CD4-positive, alpha-beta T cell treated with Interleukin-4 for 4 hours (primary cell): ENCODE data around the gene LIMS2.

Experiments
- DNase-seq: peaks from one replicate; pipeline ENCODE4 v3.0.0-alpha.2; 2020

Gene LIMS2, protein sequence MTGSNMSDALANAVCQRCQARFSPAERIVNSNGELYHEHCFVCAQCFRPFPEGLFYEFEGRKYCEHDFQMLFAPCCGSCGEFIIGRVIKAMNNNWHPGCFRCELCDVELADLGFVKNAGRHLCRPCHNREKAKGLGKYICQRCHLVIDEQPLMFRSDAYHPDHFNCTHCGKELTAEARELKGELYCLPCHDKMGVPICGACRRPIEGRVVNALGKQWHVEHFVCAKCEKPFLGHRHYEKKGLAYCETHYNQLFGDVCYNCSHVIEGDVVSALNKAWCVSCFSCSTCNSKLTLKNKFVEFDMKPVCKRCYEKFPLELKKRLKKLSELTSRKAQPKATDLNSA

DNA sequence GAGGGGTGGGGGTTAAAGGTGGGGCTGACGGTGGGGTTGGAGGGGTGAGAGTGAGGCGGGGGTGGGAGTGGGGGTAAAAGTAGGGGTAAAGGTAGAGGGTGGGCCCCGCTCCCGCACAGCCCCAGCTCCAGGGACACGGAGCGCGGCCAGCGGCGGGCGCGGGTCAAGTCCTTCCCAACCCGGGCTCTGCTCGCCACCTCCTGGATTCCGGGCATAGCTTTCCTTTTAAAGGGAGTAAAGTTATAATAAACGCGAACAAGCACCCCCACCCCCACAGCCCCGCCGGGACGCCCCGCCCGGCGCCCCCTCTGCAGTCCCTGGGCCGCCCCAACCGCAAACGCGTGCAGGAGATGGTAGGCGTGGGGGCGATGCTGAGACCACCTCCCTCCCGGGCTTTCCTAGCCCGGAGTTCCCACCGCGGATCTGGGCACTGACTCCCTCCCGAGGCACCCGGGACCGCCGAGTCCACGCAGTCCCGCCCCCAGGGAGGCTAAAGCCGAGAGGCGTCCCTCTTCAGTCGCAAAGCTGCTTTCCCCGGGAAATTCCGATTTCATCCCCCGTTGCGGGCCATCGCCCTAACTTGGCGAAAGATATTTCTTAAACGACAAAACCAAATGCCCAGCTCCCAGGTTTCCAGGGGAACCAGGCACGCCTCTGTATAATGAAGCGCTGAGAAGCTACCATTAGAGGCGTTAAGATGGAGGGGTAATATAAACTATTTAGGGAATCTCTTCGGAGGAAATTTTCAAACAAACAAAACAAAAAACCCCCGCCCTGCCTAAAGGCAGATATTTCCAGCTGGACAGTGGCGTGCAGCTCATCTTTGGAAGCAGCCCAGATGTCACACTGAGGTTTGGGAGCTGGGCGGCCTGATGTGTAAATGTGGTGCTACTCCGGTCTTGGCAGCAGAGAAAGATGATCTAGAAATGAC lies at the start of gene LIMS2:
LIMS2 (minus strand) TSS at position 200 of the 931 bp plus-strand sequence. CDS start 506 bp downstream, outside the sequence.
- no peak for DNase-seq

DNA sequence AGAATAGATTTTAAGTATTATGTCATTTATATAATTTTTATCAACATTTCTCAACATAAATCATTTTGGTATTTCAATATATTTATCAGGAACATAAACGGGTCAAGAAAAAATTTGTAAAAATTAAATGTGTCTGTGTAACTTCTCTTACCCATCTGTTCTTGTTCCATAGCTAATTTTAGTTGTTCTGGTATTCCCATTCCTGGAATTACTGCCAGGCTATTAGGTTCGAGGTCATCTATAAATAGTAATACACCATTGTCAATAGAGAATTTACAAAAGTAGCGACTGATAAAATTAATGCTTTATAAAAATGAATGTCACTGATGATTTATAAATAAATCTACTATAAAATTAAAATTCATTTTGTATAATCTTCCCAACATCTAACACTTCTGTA lies 47.5 kb upstream of the LIMS2 start:
- no peak for DNase-seq

DNA sequence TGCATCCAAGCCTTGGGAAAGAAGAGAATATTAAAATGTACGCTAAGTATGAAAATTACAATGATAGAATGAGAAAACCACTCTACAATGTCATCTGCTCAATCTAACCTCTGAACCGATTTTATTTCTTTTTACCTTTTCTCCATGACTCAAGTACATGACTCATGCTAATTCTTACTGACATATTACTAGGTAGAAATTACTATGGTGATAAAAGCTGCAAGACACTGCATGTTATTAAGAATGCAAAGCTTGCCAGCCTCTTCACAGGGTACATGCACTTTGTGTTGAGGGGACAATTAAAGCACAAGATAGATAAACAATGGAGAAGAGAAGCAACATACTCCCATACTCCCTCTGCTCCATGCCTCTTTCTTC lies 46.6 kb upstream of the LIMS2 start:
- no peak for DNase-seq

DNA sequence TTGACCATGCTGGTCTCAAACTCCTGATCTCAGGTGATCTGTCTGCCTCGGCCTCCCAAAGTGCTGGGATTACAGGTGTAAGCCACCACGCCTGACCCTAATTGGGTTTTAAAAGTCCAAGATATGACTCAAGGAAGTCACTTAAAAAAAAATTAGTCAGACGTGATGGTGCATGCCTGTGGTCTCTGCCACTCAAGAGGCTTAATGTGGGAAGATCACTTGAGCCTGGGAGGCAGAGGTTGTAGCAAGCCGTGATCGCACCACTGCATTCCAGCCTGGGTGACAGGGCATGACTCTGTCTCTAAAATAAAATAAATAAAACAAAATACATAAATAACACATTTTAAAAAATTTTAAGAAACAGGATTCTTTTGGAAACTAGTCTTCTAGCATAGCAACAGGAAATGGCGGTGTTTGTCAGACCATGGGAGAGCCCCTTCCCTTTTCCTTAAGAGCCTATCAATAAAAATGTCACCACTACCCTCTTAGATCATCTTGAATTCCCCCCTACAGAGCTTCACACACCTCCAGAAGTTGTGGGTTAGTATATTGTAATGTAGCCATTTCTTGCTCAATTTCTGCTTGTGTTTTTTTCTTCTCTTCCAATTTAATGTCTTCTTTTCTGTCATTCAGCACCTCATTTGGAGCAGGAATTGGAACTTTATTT lies 46.1 kb upstream of the LIMS2 start:
- DNase-seq: no peak

DNA sequence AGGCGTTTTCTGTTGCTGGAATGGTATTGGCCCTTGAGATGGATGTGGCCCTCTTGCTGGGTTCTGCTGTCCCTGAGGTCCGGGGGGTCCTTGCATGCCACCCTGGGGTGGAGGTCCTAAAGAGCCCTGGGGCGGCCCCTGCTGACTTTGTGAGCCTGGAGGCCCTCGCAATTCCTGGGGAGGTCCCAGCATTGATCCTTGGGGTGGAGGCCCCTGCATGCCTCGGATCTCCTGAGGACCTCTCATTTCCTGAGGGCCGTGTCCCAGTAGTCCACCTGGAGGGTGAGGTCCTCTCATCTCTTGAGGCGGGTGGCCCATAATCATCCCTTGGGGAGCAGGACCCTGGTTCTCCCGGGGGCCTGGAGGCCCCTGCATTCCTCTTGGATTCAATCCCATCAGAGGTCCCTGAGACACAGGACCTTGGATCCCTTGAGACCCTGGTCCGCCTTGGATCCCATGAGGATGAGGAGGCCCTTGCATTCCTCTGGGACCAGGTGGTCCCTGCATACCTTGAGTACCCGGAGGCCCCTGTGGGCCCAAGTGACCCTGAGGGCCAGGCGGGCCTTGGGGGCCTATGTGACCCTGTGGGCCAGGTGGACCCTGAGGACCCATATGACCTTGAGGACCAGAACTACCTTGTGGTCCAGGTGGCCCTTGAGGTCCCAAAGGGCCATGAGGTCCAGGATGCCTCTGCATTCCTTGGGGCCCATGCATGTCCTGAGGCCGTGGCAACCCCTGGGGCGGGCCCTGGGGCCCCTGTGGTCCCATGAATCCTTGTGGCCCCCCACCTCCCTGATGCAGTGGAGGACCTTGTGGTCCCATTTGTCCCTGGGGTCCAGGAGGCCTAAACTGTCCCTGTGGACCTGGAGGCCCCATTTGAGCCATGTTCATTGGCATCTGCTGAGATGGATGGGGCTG lies 44.2 kb upstream of the LIMS2 start:
- no peak for DNase-seq

DNA sequence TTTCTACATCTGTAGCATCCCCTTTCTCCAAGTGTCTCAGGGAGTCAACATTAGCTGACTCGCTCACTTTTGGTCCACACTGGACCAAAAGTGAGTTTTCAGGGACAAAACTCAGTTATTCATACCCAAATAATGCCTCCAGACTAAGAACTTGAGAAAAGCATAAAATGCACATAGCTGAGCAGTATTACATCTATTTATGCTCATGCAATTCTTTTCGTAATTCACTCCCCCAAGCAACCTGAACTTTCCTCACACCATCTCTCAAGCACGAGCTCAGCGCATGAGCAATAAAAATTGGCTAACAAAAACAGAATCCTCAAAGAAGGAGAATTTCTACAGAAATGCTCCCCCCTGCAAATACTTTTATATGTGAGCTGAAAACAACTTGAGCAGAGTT lies 42.9 kb upstream of the LIMS2 start:
- DNase-seq: no peak

DNA sequence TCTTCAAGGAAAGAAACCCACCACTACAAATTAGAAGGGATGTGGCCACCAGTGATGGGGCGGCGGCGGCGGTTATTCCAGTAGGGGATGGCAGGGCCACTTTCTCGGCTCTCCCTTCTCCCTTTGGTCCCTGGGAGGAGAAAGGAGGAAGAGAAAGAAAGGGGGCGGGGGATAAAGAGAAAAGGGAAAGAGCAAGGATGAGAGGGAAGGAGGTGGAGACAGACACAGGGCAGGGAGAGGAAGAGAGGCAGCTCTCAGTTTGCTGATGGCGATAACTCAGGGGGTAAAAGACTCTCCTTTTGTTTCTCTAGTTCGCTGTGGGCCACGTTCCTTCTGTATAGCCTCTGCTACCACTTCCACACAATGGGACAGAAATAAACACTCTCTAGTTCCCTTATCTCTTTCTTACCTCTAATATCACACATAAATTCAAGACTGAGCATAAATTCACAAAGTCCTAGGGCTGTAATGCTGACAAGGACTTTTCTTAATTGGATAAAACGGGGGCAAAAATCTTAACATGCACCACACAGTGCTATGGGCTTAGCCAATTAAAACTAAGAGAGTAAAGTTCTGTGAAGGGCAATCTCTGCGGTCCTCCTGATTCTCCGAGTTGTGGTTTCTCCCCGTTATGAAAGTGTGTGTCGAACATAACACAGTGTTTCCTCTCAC lies 40.6 kb upstream of the LIMS2 start:
- no peak for DNase-seq

DNA sequence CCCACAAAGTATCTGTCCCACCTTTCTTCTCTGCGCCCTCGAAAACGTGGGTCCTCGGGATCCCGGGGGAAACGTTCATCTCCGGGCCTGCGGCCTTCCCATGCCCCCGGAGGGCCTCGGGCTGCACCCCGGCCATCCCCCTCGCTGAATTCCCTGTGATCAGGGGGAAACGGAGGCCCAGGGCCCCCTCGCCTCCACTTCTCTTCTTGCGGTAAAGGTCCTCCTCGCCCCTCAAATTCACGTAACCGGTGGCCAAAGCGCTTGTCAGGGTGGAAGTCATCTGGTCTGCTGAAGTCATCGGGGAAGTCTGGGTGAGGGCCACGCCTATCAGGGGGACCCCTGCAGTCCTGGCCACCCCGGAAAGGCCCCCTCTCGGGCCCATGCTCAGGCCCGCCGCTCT lies 38.2 kb upstream of the LIMS2 start:
- no peak for DNase-seq

DNA sequence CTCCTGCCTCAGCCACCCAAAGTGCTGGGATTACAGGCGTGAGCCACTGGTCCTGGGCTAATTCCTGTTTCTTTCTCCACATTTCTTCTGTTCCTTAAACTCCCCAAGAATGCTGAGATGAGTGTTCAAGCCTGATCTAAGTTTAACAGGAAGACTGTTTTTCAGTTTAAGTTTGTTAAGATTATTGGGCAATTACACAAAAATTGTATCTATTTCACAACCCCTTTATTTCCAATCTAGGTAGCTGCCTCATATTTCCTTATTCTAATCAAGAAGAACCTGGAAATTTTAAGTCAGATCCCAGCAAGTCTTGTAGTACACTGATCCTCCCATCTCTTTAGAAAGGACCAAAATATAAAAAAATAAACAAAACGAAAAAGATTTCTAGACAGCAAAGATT lies 37.7 kb upstream of the LIMS2 start:
- no peak for DNase-seq

DNA sequence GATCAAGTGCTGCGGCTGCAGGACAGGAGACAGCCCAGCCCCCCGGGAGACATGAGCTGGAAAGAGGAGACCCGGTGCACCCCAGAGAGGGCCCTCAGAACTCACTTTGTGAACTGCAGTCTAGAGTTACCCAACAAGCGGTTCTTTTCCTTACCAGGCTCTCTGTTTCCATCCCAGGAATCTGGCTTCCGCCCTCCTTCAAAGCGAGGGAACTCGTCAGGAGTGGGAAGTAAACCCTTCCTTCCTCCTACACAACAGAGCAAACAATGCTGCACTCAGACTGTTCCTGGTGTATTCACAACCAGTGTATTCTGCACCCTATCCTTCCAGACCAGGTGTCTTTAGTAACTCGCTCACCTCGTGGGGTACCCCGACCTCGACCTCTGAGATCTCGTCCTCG lies 34.0 kb upstream of the LIMS2 start:
- DNase-seq: no peak

DNA sequence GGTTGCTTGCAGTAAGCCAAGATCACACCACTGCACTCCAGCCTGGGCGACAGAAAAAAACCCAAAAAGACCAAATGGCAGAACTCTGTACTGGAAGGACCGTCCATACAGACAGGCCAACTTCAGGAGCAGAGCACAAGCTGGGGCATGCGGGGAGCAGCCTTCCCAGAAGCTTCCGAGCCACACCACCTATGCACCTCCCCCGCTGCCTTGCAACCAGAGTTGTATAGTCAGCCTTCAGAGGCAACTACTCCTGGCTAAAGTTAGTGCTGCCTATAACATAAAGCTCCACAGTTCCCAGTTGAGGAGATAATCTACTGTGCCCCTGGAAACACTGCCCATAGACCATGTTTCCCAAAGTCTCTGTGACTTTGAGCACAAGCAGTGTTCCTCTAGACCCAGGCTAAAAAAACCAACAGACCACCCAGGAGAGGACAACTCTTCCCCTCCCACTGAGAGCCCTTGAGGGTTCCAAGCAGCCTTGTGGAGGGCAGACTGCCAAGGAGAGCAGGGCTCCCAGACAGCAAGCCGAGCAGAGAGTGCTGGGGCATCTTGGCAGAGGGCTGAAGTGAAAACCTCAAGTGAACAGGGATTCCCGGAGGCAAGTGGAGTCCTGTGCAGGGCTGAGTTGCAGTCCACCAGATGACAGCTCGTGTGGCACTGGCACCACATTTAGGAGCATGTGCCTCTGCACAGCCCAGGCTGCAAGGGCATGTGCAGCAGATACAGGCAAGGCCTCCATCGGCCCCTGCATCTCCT lies 32.7 kb upstream of the LIMS2 start:
- no peak for DNase-seq

DNA sequence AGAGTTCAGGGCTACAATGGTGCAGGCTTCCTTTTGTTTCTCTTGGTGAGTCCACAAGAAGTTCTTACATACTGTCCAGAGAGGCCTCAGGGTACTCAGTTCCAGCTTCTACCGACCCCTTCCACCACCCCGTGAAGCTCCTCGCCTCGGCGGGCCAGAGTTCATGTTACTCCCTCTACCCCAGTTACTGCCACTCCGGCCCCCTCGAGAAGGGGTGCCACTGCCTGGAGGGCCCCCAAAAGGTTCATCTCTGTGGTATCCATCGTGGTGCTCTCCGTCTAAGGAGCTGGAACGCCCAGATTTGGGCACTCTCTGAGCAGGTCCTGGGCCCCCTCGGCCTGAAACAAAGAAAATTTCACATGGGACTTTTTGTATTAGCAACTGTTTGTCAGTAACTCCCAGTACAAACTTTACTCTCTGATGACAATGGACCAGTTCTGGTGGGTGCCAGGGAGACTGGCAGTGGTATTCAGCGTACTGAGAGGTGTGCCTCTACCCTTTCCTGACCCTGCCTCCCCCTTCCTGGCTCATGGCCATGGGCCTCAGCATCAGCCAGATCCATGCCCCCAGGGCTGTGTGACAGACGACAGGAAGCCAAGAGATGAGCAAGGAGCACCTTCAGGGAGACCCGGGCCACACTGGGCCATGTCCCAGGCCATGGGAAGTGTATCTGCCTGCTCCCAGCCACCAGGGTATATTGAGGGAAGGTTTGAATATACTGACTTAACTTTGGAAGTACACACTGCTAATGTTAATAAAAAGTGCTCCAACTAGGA lies 31.1 kb upstream of the LIMS2 start:
- no peak for DNase-seq

DNA sequence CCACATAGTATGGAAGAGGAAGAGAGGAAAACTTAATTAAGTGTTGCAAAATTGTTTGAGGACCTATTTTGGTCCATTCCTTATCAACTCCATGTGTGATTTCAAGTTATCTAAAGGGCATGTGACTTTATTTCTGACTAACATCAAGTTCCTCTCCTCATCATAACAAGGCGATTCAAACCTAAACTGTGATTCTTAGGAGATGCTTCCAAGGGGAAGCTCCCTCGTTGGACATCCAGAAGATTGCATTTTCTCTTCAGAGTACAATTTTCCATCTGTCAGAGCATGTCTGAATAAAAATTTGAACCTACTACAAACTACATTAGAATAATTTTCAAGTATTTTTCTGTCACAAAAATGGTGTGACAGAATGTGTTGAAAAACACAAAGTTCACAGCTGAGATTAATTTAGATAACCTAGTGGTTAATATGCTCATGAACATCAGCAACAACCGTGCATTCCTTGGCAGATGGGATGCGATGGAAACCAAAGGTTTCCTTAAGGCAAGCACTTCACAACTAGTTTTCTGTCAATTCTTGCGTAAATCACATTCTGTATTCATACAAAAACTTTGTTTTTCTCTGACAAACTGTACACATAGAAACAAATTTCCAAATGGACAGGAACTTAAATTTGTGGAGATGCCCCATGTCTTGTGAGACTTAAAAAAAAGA lies 30.2 kb upstream of the LIMS2 start:
- no peak for DNase-seq

DNA sequence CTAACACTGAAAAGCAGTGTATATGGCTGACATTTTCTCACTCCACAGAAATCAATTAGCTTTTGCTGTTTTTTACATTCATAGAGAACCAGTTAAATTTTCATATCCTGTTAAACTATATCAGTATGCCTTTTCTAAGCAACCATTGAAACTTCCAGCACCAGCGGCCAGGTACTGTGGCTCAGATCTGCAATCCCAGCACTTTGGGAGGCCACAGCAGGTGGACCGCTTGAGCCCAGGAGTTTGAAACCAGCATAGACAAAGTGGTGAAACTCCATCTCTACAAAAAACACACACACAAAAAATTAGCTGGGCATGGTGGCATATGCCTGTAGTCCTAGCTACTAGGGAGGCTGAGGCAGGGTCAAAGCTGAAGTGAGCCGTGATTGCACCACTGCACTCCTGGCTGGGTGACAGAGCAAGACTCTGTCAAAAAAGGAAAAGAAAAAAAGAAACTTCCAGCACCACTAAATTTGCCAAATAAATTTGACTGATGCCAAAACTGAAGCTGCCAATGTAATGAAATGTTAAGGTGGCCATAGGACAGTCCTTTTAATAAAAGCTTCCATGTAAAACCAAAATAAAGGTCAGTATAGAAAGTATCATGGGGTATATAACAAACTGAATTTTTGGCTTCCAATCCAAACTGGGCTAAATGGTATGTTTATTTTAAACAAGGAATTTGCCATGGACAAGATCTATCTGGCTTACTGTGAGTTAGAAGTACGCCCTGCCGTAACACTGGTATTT lies 29.5 kb upstream of the LIMS2 start:
- no peak for DNase-seq

DNA sequence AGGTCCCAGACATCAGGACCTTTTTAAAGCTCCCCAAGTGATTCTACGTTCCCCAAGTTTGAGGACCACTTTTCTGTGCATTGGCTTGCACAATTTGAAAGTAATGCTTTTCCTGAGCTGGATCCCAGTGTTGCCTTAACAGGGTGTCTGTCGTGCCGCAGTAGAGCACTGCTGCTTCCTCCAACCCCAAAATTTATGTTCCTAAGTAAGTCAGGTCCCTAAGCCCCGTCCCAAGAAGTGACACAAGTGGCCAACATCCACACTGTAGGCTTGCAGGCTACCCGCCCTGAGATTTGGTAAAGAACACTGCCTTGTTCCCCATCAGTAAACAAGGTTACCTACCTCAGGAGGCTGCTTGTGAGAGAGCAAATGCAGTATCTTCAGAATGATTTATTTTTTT lies 28.0 kb upstream of the LIMS2 start:
- DNase-seq: no peak

DNA sequence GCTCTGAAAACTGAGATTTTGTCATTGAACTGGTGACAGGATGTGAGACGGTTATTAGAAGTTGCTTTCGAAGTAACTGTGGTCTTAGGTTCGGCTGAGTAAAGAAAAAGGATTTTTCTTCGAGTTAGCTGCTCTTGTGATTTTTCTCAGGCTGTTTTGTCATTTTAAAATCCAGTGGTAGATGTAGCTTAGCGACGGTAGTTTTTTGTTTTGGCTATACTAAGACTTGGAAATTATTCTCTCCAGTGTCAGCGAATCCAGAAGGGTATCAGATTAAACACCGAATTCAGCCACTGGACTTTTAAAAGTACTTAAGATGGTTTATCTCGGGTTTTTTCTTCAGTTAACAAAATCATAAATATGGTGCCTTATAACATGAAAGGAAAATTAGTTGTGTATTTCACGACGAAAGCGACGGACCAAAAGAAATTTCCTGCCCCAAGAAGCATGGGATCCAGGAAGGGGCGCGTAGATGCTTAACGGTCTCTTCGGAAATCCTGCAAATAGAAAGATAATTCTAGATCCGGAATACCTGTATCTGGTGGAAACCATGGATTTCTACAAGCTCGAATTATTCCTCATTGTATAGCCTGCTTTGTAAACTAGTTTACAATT lies 27.2 kb upstream of the LIMS2 start:
- DNase-seq: no peak

DNA sequence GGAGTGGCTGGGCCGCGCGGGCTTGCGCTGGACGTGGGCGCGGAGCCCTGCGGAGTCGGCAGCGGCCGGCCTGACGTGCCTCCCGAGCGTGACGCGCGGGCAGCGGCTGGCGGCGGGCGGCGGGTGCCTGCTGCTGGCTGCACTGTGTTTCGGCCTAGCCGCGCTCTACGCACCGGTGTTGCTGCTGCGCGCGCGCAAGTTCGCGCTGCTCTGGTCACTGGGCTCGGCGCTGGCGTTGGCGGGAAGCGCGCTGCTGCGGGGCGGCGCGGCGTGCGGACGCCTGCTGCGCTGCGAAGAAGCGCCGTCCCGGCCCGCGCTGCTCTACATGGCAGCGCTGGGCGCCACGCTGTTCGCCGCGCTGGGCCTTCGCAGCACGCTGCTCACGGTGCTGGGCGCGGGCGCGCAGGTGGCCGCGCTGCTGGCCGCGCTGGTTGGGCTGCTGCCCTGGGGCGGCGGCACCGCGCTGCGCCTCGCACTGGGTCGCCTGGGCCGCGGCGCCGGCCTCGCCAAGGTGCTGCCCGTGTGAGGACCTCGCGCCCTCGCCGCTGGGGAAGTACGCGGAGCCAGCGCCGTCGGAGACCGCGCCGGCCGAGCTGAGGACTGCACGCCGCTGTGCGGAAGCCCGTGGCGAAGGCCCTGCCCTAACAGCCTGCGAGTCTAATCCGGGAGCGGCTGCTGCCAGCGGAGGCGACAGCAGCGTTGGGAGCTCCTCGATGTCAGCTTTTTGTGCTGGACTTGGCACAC lies 26.5 kb upstream of the LIMS2 start:
- DNase-seq: peak; percentile 81

DNA sequence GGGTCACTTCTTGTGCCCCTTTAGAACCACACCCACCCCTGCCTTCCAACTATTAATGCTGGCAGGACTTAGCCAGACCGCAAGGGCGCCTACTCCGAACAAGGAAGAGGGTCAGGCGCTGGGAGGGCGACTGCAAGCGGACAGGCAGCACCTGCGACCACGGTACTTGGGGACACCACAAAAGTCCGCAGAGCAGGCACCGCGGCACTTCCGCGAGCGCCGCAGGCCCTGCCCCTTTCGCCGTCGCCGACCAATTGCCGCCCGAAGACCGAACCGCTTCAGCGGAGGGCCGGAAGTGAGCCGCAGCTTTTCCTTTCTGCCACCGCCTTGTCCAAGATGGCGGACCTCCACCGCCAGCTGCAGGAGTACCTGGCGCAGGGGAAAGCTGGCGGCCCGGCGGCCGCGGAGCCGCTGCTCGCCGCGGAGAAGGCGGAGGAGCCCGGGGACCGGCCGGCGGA lies 25.9 kb upstream of the LIMS2 start, which contains the start of gene SFT2D3:
SFT2D3 (plus strand) TSS at position 305 of the 458 bp plus-strand sequence; CDS start at position 337, 32 bp downstream.
- DNase-seq: peak; percentile 91
